ENCODE measurements around the gene ZNF549.

Gene ZNF549

GRCh38 chr19:57546513-57546912 lies 19.4 kb downstream of the ZNF549 start:
- no peak for TF ChIP-seq TAF1 (IDR thresholded peaks at IDR 0.05; ENCODE audit: borderline replicate concordance, low read depth, low read length)
- TF ChIP-seq POLR2A (IDR thresholded peaks at IDR 0.05; ENCODE audit: low read depth, low read length), result no peak
- TF ChIP-seq POLR2AphosphoS5 (IDR thresholded peaks at IDR 0.05; ENCODE audit: low read depth, low read length), result no peak

GRCh38 chr19:57552432-57552831 lies 25.3 kb downstream of the ZNF549 start:
- no peak for FAIRE-seq
- TF ChIP-seq POLR2AphosphoS5 (IDR thresholded peaks at IDR 0.05; ENCODE audit: low read depth, low read length), result no peak
- TF ChIP-seq POLR2A (IDR thresholded peaks at IDR 0.05; ENCODE audit: low read depth, low read length), result no peak
- TF ChIP-seq TAF1 (IDR thresholded peaks at IDR 0.05; ENCODE audit: borderline replicate concordance, low read depth, low read length), result no peak
- no peak for DNase-seq (ENCODE audit: insufficient read length)

More at GRCh38 chr19:57546513-57546912, 19.4 kb downstream of the ZNF549 start:
- FAIRE-seq (no peak), DNase-seq (ENCODE audit: insufficient read length) (no peak)

GRCh38 chr19:57557659-57558058 lies 30.5 kb downstream of the ZNF549 start:
- no peak for TF ChIP-seq POLR2A (IDR thresholded peaks at IDR 0.05; ENCODE audit: low read depth, low read length)
- TF ChIP-seq POLR2AphosphoS5 (IDR thresholded peaks at IDR 0.05; ENCODE audit: low read depth, low read length), result no peak
- no peak for TF ChIP-seq TAF1 (IDR thresholded peaks at IDR 0.05; ENCODE audit: borderline replicate concordance, low read depth, low read length)
- DNase-seq (ENCODE audit: insufficient read length) (no peak), FAIRE-seq (no peak)

- no peak for FAIRE-seq
- TF ChIP-seq POLR2AphosphoS5 (IDR thresholded peaks at IDR 0.05; ENCODE audit: low read depth, low read length), result no peak
- TF ChIP-seq TAF1 (IDR thresholded peaks at IDR 0.05; ENCODE audit: borderline replicate concordance, low read depth, low read length), result no peak
- no peak for TF ChIP-seq POLR2A (IDR thresholded peaks at IDR 0.05; ENCODE audit: low read depth, low read length)
- no peak for DNase-seq (ENCODE audit: insufficient read length)
Measured at GRCh38 chr19:57558525-57558924, 31.4 kb downstream of the ZNF549 start.

GRCh38 chr19:57559008-57559403 lies 31.9 kb downstream of the ZNF549 start:
- TF ChIP-seq TAF1 (IDR thresholded peaks at IDR 0.05; ENCODE audit: borderline replicate concordance, low read depth, low read length) (no peak), POLR2AphosphoS5 (IDR thresholded peaks at IDR 0.05; ENCODE audit: low read depth, low read length) (no peak), POLR2A (IDR thresholded peaks at IDR 0.05; ENCODE audit: low read depth, low read length) (no peak)
- DNase-seq (ENCODE audit: insufficient read length) (peak; percentile 37), FAIRE-seq (peak; percentile 86)

- FAIRE-seq (peak; percentile 97), DNase-seq (ENCODE audit: insufficient read length) (peak; percentile 83)
- peak; percentile 80 for TF ChIP-seq POLR2AphosphoS5 (IDR thresholded peaks at IDR 0.05; ENCODE audit: low read depth, low read length)
- peak; percentile 62 for TF ChIP-seq TAF1 (IDR thresholded peaks at IDR 0.05; ENCODE audit: borderline replicate concordance, low read depth, low read length)
- peak; percentile 77 for TF ChIP-seq POLR2A (IDR thresholded peaks at IDR 0.05; ENCODE audit: low read depth, low read length)
Measured at GRCh38 chr19:57559404-57560025, 32.4 kb downstream of the ZNF549 start, which contains the start of gene ZNF550. ZNF550 (minus strand) TSS chr19:57559863; CDS start chr19:57559682, 181 bp downstream.

GRCh38 chr19:57560049-57560491 lies 32.9 kb downstream of the ZNF549 start:
- no peak for FAIRE-seq
- no peak for DNase-seq (ENCODE audit: insufficient read length)

GRCh38 chr19:57563547-57563946 lies 36.4 kb downstream of the ZNF549 start:
- TF ChIP-seq TAF1 (IDR thresholded peaks at IDR 0.05; ENCODE audit: borderline replicate concordance, low read depth, low read length), result no peak
- no peak for TF ChIP-seq POLR2AphosphoS5 (IDR thresholded peaks at IDR 0.05; ENCODE audit: low read depth, low read length)
- DNase-seq (ENCODE audit: insufficient read length) (no peak), FAIRE-seq (no peak)

More at GRCh38 chr19:57560049-57560491, 32.9 kb downstream of the ZNF549 start:
- TF ChIP-seq TAF1 (IDR thresholded peaks at IDR 0.05; ENCODE audit: borderline replicate concordance, low read depth, low read length) (no peak), POLR2A (IDR thresholded peaks at IDR 0.05; ENCODE audit: low read depth, low read length) (no peak)

- FAIRE-seq, result no peak
- TF ChIP-seq POLR2AphosphoS5 (IDR thresholded peaks at IDR 0.05; ENCODE audit: low read depth, low read length), result no peak
- TF ChIP-seq POLR2A (IDR thresholded peaks at IDR 0.05; ENCODE audit: low read depth, low read length), result no peak
- TF ChIP-seq TAF1 (IDR thresholded peaks at IDR 0.05; ENCODE audit: borderline replicate concordance, low read depth, low read length), result no peak
- DNase-seq (ENCODE audit: insufficient read length), result no peak
Measured at GRCh38 chr19:57566396-57567265, 39.5 kb downstream of the ZNF549 start.

GRCh38 chr19:57570707-57571106 lies 43.6 kb downstream of the ZNF549 start:
- FAIRE-seq (no peak), DNase-seq (ENCODE audit: insufficient read length) (no peak)
- TF ChIP-seq POLR2AphosphoS5 (IDR thresholded peaks at IDR 0.05; ENCODE audit: low read depth, low read length), result no peak
- TF ChIP-seq POLR2A (IDR thresholded peaks at IDR 0.05; ENCODE audit: low read depth, low read length), result 0 out of 2 replicates have a peak, but pooled peaks have one; percentile 30

GRCh38 chr19:57572415-57572947 lies 45.3 kb downstream of the ZNF549 start:
- FAIRE-seq (no peak), DNase-seq (ENCODE audit: insufficient read length) (no peak)
- TF ChIP-seq TAF1 (IDR thresholded peaks at IDR 0.05; ENCODE audit: borderline replicate concordance, low read depth, low read length), result no peak
- TF ChIP-seq POLR2A (IDR thresholded peaks at IDR 0.05; ENCODE audit: low read depth, low read length), result no peak
- no peak for TF ChIP-seq POLR2AphosphoS5 (IDR thresholded peaks at IDR 0.05; ENCODE audit: low read depth, low read length)
